MM.1S (cell line): ENCODE data around the gene NLGN2.

ENCODE experiments used
- EZH2 ChIP-seq: fragments of 300-600 bp; sonication (generic); optimal IDR thresholded peaks from 2 replicates; pipeline ENCODE3; 2017; ENCODE audit warnings: low read depth, mild to moderate bottlenecking, antibody characterized with exemption, low read length, mixed read lengths
- EZH2phosphoT487 ChIP-seq: fragments of 300-600 bp; sonication (generic); IDR thresholded peaks from 2 replicates; pipeline ENCODE4 v1.6.1; 2018; ENCODE audit warnings: antibody characterized with exemption, low read length
- TF ChIP-seq, protein P1 (sequence below): fragments of 300-600 bp; sonication (generic); IDR thresholded peaks from 2 replicates; pipeline ENCODE4 v1.5.1; 2016; ENCODE audit warnings: antibody characterized with exemption, low read length, mixed read lengths

DNA sequence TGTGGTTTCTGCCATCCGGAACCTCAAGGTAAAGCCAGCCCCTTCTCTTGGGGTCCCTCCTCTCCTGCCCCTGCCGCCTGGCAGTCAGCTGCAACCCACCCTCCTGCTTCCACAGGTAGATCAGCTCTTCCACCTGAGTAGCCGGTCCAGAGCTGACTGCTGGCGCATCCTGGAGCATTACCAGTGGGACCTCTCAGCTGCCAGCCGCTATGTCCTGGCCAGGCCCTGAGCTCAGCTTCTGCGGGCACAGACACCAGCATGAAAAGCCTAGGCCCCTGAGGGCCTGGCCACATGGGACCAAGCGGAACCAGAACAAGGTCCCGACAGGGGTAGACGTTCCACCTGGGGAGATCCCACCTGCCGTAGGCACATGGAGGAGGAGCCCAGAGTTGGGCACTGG is 18.8 kb upstream of the NLGN2 start:
- TF ChIP-seq, protein P1, sequence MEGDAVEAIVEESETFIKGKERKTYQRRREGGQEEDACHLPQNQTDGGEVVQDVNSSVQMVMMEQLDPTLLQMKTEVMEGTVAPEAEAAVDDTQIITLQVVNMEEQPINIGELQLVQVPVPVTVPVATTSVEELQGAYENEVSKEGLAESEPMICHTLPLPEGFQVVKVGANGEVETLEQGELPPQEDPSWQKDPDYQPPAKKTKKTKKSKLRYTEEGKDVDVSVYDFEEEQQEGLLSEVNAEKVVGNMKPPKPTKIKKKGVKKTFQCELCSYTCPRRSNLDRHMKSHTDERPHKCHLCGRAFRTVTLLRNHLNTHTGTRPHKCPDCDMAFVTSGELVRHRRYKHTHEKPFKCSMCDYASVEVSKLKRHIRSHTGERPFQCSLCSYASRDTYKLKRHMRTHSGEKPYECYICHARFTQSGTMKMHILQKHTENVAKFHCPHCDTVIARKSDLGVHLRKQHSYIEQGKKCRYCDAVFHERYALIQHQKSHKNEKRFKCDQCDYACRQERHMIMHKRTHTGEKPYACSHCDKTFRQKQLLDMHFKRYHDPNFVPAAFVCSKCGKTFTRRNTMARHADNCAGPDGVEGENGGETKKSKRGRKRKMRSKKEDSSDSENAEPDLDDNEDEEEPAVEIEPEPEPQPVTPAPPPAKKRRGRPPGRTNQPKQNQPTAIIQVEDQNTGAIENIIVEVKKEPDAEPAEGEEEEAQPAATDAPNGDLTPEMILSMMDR, result no peak
- TF ChIP-seq EZH2, result no peak
- TF ChIP-seq EZH2phosphoT487, result no peak
